SU-DHL-6 (cell line): ENCODE data around the gene RWDD4.

Experiments
- H2AFZ ChIP-seq: fragments of 200-600 bp; sonication (generic); 2 replicates; pipeline ENCODE4 v1.6.1; 2014; ENCODE audit warnings: low read depth, mild to moderate bottlenecking, moderate library complexity, mixed read lengths, antibody characterized with exemption, low read length; ENCODE audit not compliant: severe bottlenecking
- H3F3A ChIP-seq: fragments of 200-600 bp; shearing (Covaris generic); 2 replicates; pipeline ENCODE4 v1.6.0; 2016; ENCODE audit warnings: antibody characterized with exemption, mild to moderate bottlenecking; ENCODE audit not compliant: insufficient read depth
- H3K27ac ChIP-seq: fragments of 200-600 bp; sonication (generic); 2 replicates; pipeline ENCODE4 v1.5.1; 2016; ENCODE audit warnings: low read depth, mild to moderate bottlenecking, low read length, moderate library complexity, mixed read lengths
- H3K27me3 ChIP-seq: fragments of 200-600 bp; sonication (generic), shearing (Covaris generic); 2 replicates; pipeline ENCODE4 v1.6.0; 2014; ENCODE audit warnings: mild to moderate bottlenecking, low read length
- H3K36me3 ChIP-seq: fragments of 200-600 bp; sonication (generic); 2 replicates; pipeline ENCODE4 v1.6.1; 2014; ENCODE audit warnings: mild to moderate bottlenecking, low read length, mixed read lengths
- H3K4me2 ChIP-seq: fragments of 300-600, 200-600 bp; shearing (Covaris generic), sonication (generic); 2 replicates; pipeline ENCODE4 v1.6.0; 2014; ENCODE audit warnings: low read length, low read depth, mild to moderate bottlenecking; ENCODE audit not compliant: poor library complexity, severe bottlenecking
- H3K4me3 ChIP-seq: fragments of 200-600 bp; sonication (generic); 2 replicates; pipeline ENCODE4 v1.5.1; 2014; ENCODE audit warnings: antibody characterized with exemption, low read length, mild to moderate bottlenecking, mixed read lengths; ENCODE audit not compliant: insufficient read depth, poor library complexity, severe bottlenecking
- H3K79me2 ChIP-seq: fragments of 200-600 bp; sonication (generic); 2 replicates; pipeline ENCODE4 v1.6.1; 2014; ENCODE audit warnings: mild to moderate bottlenecking, low read length, moderate library complexity; ENCODE audit not compliant: insufficient read depth
- H3K9ac ChIP-seq: fragments of 200-600 bp; sonication (generic); 2 replicates; pipeline ENCODE4 v1.7.0; 2014; ENCODE audit warnings: mild to moderate bottlenecking, low read length
- H3K9me2 ChIP-seq: fragments of 200-600 bp; sonication (generic); replicated peaks from 2 replicates; pipeline ENCODE4 v1.6.1; 2014; ENCODE audit warnings: low read length; ENCODE audit not compliant: insufficient read depth
- H3K9me3 ChIP-seq: fragments of 200-600 bp; sonication (generic); 2 replicates; pipeline ENCODE4 v1.6.1; 2014; ENCODE audit warnings: low read length, mixed read lengths; ENCODE audit not compliant: insufficient read depth
- H4K20me1 ChIP-seq: fragments of 200-600 bp; sonication (generic); 2 replicates; pipeline ENCODE4 v1.6.1; 2014; ENCODE audit warnings: low read depth, mild to moderate bottlenecking, antibody characterized with exemption, low read length, moderate library complexity, mixed read lengths
- CTCF ChIP-seq: fragments of 200-600 bp; sonication (generic); IDR thresholded peaks from one replicate; pipeline ENCODE4 v1.5.1; 2017; ENCODE audit warnings: antibody characterized with exemption, mild to moderate bottlenecking, low read length, moderate library complexity; ENCODE audit not compliant: insufficient read depth, poor library complexity, severe bottlenecking
- EZH2phosphoT487 ChIP-seq: fragments of 200-600 bp; sonication (generic), shearing (Covaris generic); conservative IDR thresholded peaks from 2 replicates; pipeline ENCODE4 v1.6.1; 2018; ENCODE audit warnings: mild to moderate bottlenecking, antibody characterized with exemption, low read length, moderate library complexity, mixed read lengths

The RWDD4 gene

GRCh38 chr4:183621875-183622274 lies 37.1 kb downstream of the RWDD4 start:
- Histone ChIP-seq H4K20me1 (no peaks in the 10 kb centered on the region), H3K79me2 (no peaks in the 10 kb centered on the region), H3K36me3 (no peaks in the 10 kb centered on the region), H3F3A (no peaks in the 10 kb centered on the region), H3K4me3 (no peak overlapping the region), H3K27me3 (no peaks in the 10 kb centered on the region), H3K9me2 (no peaks in the 10 kb centered on the region), H2AFZ (no peak overlapping the region), H3K9me3 (no peaks in the 10 kb centered on the region), H3K4me2 (no peak overlapping the region), H3K9ac (no peak overlapping the region), H3K27ac (no peak overlapping the region)
- no peak for TF ChIP-seq CTCF
- TF ChIP-seq EZH2phosphoT487, result no peak

GRCh38 chr4:183620421-183620820 lies 38.6 kb downstream of the RWDD4 start:
- no peaks in the 10 kb centered on the region for H3K9me3 ChIP-seq
- no peaks in the 10 kb centered on the region for H3K9me2 ChIP-seq
- H3K27me3 ChIP-seq, result no peaks in the 10 kb centered on the region
- TF ChIP-seq EZH2phosphoT487 (no peak), CTCF (no peak)
- H4K20me1 ChIP-seq, result no peaks in the 10 kb centered on the region
- no peak overlapping the region for H3K4me2 ChIP-seq
- H3K27ac ChIP-seq, result no peak overlapping the region
- H3K4me3 ChIP-seq, result no peak overlapping the region
- no peaks in the 10 kb centered on the region for H3F3A ChIP-seq
- no peak overlapping the region for H2AFZ ChIP-seq
- H3K9ac ChIP-seq, result no peak overlapping the region
- H3K79me2 ChIP-seq, result no peaks in the 10 kb centered on the region
- H3K36me3 ChIP-seq, result no peaks in the 10 kb centered on the region

- no peak overlapping the region for H3K9ac ChIP-seq
- no peak overlapping the region for H3K27ac ChIP-seq
- H3K27me3 ChIP-seq, result no peaks in the 10 kb centered on the region
- no peaks in the 10 kb centered on the region for H3K9me3 ChIP-seq
- H3K79me2 ChIP-seq, result no peaks in the 10 kb centered on the region
- TF ChIP-seq CTCF (no peak), EZH2phosphoT487 (no peak)
- no peak overlapping the region for H2AFZ ChIP-seq
- no peaks in the 10 kb centered on the region for H3F3A ChIP-seq
- H3K9me2 ChIP-seq, result no peaks in the 10 kb centered on the region
- no peak overlapping the region for H3K4me3 ChIP-seq
- no peaks in the 10 kb centered on the region for H4K20me1 ChIP-seq
- H3K36me3 ChIP-seq, result no peaks in the 10 kb centered on the region
- H3K4me2 ChIP-seq, result no peak overlapping the region
Measured at GRCh38 chr4:183618681-183619080, 40.3 kb downstream of the RWDD4 start.

GRCh38 chr4:183617075-183617474 lies 41.9 kb downstream of the RWDD4 start:
- Histone ChIP-seq H3K79me2 (no peaks in the 10 kb centered on the region), H3K4me2 (no peak overlapping the region), H3K4me3 (no peak overlapping the region), H3K27ac (no peak overlapping the region), H4K20me1 (no peaks in the 10 kb centered on the region), H3K36me3 (no peaks in the 10 kb centered on the region), H3K9me2 (no peaks in the 10 kb centered on the region), H3K27me3 (no peaks in the 10 kb centered on the region), H2AFZ (no peak overlapping the region), H3K9me3 (no peaks in the 10 kb centered on the region), H3F3A (no peaks in the 10 kb centered on the region), H3K9ac (no peak overlapping the region)
- no peak for TF ChIP-seq CTCF
- no peak for TF ChIP-seq EZH2phosphoT487
